Activated naive CD4-positive, alpha-beta T cell (primary cell): ENCODE measurements around the gene RALGAPA2.

Experiments used
- DNase-seq, 4 experiments: peaks; one replicate each; lab custom pipeline; 2025; lab: John Stamatoyannopoulos, UW

The RALGAPA2 gene

GRCh38 chr20:20536240-20536933 lies 176.1 kb downstream of the RALGAPA2 start:
- DNase-seq = no peak

GRCh38 chr20:20535051-20535450 lies 177.4 kb downstream of the RALGAPA2 start:
- DNase-seq = no peak

DNA sequence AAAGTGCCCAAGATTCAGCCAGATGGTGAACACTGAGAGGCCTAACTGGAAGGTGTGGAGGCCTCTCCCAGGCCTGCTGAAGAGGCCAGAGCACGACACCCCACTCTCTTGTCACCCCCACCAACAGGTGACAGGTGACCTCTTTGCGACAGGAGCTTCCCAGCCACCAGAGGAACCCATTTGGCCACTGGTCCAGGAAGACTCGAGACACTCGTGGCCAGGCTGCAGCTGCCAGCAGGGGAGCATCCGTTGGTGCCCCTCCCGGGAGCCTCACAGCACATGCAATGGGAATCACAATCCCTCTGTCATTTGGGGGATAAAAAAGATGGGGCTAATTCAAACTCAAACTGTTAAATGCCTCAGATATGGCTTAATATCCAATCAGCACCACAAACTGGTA lies 181.2 kb downstream of the RALGAPA2 start:
- no peak for DNase-seq

DNA sequence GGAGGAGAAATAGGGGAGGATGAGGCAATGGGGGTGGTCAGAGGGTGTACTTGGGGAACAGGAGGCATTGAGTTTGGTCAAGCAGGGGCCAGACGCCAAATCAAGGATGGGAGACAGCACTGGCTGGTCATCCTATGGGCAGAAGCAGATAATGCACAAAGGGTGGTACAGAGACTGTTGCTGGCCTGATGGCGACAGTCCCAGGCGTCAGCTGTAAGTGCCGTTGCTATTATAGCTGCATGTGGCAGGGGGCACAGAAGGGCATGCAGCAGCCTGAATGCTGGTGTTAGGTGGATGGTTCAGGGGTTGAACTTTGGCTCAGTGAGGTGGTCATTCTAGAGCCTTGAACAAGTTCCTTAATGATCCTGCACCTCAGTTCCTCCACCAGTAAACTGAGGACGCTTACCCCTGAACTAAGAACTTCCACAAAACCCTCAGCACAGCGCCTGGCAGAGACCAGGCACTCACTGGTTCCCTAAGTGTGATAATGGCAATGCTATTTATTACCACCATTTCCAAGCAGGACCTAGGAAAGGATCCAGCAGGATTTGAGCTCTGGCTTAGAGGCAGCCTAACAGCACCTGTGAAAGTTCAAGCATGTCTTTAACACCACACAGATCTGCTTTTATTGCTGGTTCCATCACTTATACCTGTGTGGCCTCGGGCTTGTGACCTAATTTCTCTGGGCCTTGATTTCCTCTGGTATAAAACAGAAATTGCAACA lies 181.9 kb downstream of the RALGAPA2 start:
- DNase-seq = no peak

GRCh38 chr20:20529597-20529996 lies 182.8 kb downstream of the RALGAPA2 start:
- no peak for DNase-seq

DNA sequence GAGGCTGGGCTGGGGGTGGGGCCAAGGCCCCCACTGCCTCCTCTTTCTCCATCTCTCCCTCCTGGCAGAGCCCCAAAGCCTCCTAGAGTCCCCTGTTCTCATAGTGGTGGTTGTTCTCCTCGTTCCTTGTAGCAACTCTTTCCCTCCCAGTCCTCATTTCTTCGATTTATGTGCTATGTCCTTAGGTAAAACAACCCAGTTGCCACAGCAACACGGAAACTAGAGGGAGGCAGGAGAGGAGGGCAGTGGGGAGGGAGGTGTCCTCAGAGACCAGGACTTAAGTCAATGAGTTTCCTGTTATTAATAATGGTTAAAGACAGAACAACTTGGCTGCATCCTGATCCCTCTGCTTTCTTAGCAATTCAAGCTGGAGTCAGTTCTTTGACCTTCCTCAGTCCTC lies 183.6 kb downstream of the RALGAPA2 start:
- DNase-seq = no peak

DNA sequence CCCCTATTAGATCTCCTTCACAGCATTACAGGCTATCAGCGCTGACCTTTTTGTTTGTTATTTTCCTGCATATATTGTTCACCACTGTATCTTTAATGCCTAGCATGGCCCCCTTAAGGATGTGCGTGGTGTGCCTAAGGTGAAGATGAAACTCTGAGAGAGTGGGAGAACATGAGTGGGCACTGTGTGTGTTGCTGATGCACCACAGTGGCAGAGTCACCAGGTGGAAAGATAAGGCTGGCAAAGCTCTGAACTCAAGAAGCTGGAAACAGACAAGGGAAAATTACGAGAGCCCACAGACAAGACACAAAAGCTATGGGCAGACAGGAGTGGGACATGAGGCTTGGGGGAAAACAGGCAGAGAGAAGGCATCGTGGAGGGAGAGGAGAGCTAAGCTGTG lies 184.8 kb downstream of the RALGAPA2 start:
- DNase-seq = no peak

- DNase-seq = no peak
These were observed 186.7 kb downstream of the RALGAPA2 start for GRCh38 chr20:20525756-20526155.

GRCh38 chr20:20525214-20525613 lies 187.2 kb downstream of the RALGAPA2 start:
- DNase-seq = no peak

GRCh38 chr20:20524756-20525155 lies 187.7 kb downstream of the RALGAPA2 start:
- no peak for DNase-seq

DNA sequence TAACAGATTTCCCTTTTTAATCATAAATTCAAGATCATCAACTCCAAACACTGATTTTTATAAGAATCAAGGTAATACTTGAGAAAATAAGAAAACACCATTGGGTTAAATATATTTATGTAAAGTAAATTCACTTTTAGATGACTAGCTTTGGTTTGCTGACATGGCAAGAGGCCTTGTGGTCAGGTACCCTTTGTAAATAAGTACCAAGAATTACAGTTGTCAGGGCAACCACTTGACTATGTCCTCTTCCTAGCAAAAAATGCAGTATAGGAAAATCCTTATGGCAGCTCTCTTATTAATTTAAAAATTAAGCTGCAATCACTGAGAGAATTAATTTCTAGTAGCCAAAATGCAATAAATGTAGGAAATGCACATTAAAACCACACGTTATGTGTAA lies 190.7 kb downstream of the RALGAPA2 start:
- no peak for DNase-seq

- DNase-seq = no peak
These were observed 191.7 kb downstream of the RALGAPA2 start for GRCh38 chr20:20520776-20521175.

GRCh38 chr20:20519269-20519668 lies 193.2 kb downstream of the RALGAPA2 start:
- no peak for DNase-seq

GRCh38 chr20:20518263-20518662 lies 194.2 kb downstream of the RALGAPA2 start:
- DNase-seq = no peak

GRCh38 chr20:20517296-20517695 lies 195.1 kb downstream of the RALGAPA2 start:
- DNase-seq = no peak

DNA sequence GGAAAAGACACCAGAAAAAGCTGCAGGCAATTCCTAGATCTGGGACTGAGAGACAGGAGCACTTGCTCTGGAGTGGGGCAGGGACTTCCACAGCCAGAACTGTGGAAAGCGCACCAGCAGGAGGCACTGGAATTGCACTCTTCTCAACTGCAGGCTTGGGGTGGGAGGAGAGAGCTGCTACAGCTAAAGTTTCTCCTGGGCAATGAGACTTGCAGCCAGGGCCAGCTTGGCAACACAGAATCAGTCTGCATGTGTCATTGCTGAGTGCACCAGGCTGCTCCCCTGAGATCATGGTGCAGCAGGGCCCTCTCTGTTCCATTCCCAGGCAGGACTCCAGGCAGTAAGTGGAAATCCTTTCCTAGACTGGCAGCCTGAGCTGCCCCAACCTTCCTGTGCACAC lies 198.7 kb downstream of the RALGAPA2 start:
- DNase-seq = no peak

DNA sequence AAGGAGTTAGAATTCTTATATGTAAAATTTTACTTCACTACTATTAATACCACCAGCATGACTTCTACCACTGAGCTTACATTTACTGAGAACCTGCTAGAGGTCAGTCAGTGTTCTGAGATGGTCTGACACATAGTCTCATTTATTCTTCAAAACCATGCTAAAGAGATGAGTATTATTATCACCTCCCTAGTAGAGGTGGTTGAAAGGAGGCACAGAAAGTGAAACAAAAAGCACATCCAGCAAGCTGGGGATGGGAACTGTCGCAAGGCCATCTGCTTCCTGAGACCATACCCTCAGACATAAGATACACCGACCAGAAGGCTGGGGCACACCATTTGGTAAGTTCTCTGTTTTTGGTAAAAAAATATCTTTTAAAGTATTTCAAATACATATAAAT lies 206.9 kb downstream of the RALGAPA2 start:
- DNase-seq = no peak

DNA sequence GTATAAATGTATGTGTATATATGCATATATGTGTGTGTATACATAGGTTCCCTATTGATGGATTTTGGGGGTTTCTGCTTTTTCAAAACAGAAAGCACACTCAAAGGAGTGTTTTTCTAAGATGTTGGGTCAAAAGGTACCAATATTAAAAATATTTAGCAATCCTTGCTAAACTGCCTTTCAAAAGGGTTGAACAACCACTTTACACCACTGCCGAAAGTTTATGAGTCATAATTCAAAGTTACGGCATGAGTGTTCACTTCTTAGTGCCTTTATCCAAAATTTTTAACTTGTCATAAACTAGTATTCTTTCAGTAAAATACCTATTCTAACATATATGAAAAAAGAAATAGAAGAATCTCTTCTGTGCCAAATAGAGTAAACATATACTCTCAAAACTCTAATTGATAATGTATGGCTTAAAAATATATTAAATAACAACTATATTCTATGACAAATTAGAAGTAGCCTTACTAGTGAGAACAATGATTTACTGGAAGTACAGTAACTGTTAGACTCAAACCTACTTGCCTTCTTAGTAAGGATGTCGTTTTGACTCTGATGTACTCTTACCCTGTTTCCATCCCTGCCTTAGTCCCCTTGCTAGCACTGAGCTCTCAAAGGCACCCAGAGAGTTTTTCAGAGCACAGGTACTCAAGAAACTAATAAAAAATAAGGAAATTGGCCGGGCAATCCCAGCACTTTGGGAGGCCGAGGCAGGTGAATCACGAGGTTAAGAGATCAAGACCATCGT lies 208.5 kb downstream of the RALGAPA2 start:
- DNase-seq = no peak

DNA sequence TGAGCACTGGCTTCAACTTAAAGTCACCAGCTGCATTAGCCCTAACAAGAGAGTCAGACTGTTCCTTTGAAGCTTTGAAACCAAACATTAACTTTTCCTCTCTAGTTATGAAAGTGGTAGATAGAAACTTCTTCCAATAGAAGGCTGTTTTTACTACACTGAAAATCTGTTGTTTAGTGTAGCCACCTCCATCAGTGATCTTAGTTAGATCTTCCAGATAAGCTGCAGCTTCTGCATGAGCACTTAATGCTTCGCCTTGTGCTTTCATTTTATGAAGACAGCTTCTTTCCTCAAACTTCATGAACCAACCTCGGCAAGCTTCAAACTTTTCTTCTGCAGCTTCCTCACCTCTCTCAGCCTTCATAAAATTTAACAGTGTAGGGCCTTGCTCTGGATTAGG lies 211.3 kb downstream of the RALGAPA2 start:
- DNase-seq = no peak

- DNase-seq = no peak
These were observed 212.1 kb downstream of the RALGAPA2 start for GRCh38 chr20:20500312-20500711.

DNA sequence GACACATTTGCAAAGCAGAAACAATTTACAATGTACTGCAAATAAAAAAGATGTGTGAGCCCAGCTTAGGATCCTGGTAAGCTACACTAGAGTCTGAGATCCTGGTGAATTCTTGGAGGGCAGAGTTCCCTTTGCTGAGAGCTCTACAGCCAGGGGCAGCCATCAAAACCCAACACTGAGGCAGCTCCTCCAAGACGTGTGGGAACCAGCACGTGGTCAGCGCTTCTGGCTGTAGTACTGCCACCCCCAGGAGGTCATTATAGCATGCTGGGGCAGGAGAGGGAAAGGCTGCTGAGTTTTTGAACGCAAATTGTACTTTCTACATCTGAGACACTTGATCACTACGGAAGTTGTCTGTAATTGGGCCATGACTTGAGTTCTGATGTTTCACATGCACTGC lies 213.0 kb downstream of the RALGAPA2 start:
- DNase-seq = no peak

DNA sequence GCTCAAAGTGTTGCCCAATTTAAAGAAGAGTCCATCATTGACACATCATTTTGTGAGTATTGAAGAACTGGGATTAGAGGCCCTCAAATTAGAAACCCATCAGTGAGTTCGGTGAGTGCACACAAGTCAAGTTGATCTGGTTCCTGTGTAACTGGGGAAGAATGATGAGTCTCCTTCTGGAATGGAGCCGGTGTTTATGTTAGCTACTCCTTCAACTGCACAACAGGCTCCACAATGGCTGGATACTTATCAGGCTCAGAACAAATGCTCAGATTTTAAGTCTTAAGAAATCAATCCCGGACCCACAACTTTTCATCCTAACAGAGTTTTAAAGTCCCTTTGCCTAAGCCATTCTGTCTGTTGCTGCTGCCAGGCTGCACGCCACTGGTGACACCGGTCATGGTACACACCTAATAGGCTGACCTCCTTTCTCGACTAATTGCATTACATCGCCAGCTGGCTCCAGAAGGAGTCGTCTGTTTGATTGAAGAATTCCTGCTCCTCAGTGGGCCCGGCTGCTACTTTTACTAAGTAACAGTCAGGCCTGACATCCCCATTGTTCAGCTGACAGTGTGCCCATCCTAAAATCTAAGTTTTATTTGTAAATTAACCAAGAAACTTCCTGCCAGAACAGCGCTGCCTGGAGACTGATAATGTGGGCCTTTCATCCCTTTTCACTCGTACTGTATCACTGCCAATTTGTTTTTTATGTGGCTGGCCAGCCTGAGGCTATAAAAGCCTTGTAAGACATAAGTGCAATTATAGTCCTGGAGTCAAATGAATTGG lies 214.2 kb downstream of the RALGAPA2 start:
- DNase-seq = no peak
